GM12878 (cell line): ENCODE results near the gene GPER1.
"Not testable (repeated sequence)": the region's sequence is repeated elsewhere in the genome, so short reads cannot be mapped to it uniquely, and the experiment has no call there.

Experiments used
- BCLAF1 ChIP-seq: fragments of 450-650 bp; IDR thresholded peaks from 2 replicates; pipeline ENCODE4 v1.6.1; 2017; ENCODE audit warnings: antibody characterized with exemption, mild to moderate bottlenecking, moderate library complexity
- CTCF ChIP-seq, 3 experiments: IDR thresholded peaks in 2 of 3; conservative IDR thresholded peaks in 1 of 3; 2 replicates each; pipeline ENCODE4 v1.5.1; 2011; ENCODE audit warnings: low read depth in 3 of 3, low read length in 3 of 3, mild to moderate bottlenecking in 3 of 3, control low read depth in 2 of 3, moderate library complexity in 2 of 3, inconsistent platforms in 1 of 3, mixed read lengths in 1 of 3; ENCODE audit not compliant: control insufficient read depth in 2 of 3, insufficient read depth in 1 of 3; ENCODE audit errors: extremely low read depth in 1 of 3
- ESRRA ChIP-seq: IDR thresholded peaks from 2 replicates; pipeline ENCODE4 v1.6.1; 2012; ENCODE audit warnings: mild to moderate bottlenecking, low read length, improper control_type of control experiment
- FOXM1 ChIP-seq: IDR thresholded peaks from 2 replicates; pipeline ENCODE4 v1.6.1; 2012; ENCODE audit warnings: low read depth, mild to moderate bottlenecking, inconsistent platforms, low read length, moderate library complexity
- GABPA ChIP-seq: IDR thresholded peaks from 2 replicates; pipeline ENCODE4 v1.6.1; 2014; ENCODE audit warnings: antibody characterized with exemption, low read depth, mild to moderate bottlenecking, inconsistent platforms
- POLR2A ChIP-seq: IDR thresholded peaks from 2 replicates; pipeline ENCODE4 v1.6.1; 2011; ENCODE audit warnings: low read depth, mild to moderate bottlenecking, low read length
- POLR2AphosphoS5 ChIP-seq: IDR thresholded peaks from 2 replicates; pipeline ENCODE4 v1.6.1; 2011; ENCODE audit warnings: mild to moderate bottlenecking, low read length, inconsistent platforms
- REST ChIP-seq: IDR thresholded peaks from 2 replicates; pipeline ENCODE4 v1.6.1; 2012; ENCODE audit warnings: mild to moderate bottlenecking, low read depth, low read length
- SUPT20H ChIP-seq: IDR thresholded peaks from 2 replicates; pipeline ENCODE4 v1.6.1; 2011; ENCODE audit warnings: low read depth, mild to moderate bottlenecking, low read length, moderate library complexity, borderline replicate concordance; ENCODE audit not compliant: control insufficient read depth
- USF2 ChIP-seq: IDR thresholded peaks from 2 replicates; pipeline ENCODE4 v1.6.1; 2011; ENCODE audit warnings: low read depth, low read length, improper control_type of control experiment, borderline replicate concordance
- ZNF217 ChIP-seq: fragments of 450-650 bp; IDR thresholded peaks from 2 replicates; pipeline ENCODE4 v1.6.1; 2017; ENCODE audit warnings: antibody characterized with exemption, mild to moderate bottlenecking

GRCh38 chr7:1040233-1040632 lies 47.7 kb upstream of the GPER1 start:
- TF ChIP-seq ZNF217; REST; POLR2A; CTCF (IDR thresholded peaks at IDR 0.05 in 2 of 3, conservative IDR thresholded peaks at IDR 0.05 in 1 of 3; ENCODE audit: control insufficient read depth in 2 of 3, extremely low read depth in 1 of 3, insufficient read depth in 1 of 3, low read depth in 3 of 3, low read length in 3 of 3); ESRRA; BCLAF1; GABPA; SUPT20H; FOXM1; POLR2AphosphoS5; USF2: not testable (repeated sequence)
